T1000 (cell line): ENCODE data around the gene NFE2L2.
"Not testable (repeated sequence)": the region's sequence is repeated elsewhere in the genome, so short reads cannot be mapped to it uniquely, and the experiment has no call there.

ENCODE experiments used
- DNase-seq: peaks from one replicate; lab custom pipeline; 2025; ENCODE audit warnings: mixed read lengths; lab: John Stamatoyannopoulos, UW

Gene NFE2L2

DNA sequence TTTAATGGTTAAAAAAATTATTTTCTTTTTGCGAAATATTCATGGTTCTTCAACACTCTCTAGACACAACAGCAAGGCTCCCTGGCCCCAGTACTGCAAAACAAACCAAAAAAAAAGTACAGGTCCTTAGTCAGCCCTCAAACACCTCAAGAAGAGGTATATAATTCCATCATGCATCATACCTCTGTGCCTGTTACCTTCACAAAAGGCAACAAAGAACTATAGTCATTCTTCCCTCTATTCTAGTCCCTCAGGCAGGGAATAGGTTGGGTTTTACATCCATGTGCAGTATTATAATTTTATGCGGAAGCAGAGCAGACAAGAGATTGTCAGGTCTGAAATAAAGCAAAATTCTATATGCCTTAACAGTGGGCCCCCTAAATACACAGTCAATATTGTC lies 8.5 kb downstream of the NFE2L2 start:
- no peak for DNase-seq

DNA sequence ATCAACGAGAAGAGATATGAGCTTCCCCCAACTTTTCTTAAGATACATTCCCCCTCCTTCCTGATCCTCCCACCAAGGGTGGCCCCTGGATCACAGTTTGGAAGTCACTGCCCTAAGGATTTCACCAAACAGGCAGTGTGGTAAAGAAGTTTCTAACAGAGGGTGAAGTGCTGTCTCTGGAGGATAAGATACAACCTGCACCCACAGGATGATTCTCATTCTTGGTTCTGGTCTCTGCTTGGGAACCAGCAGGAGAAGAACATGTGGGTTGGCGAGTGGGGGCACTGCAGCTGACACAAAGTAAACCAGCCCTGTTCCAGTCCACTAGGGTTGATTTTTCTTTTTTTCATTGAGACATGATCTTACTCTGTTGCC lies 9.3 kb downstream of the NFE2L2 start:
- DNase-seq = no peak

DNA sequence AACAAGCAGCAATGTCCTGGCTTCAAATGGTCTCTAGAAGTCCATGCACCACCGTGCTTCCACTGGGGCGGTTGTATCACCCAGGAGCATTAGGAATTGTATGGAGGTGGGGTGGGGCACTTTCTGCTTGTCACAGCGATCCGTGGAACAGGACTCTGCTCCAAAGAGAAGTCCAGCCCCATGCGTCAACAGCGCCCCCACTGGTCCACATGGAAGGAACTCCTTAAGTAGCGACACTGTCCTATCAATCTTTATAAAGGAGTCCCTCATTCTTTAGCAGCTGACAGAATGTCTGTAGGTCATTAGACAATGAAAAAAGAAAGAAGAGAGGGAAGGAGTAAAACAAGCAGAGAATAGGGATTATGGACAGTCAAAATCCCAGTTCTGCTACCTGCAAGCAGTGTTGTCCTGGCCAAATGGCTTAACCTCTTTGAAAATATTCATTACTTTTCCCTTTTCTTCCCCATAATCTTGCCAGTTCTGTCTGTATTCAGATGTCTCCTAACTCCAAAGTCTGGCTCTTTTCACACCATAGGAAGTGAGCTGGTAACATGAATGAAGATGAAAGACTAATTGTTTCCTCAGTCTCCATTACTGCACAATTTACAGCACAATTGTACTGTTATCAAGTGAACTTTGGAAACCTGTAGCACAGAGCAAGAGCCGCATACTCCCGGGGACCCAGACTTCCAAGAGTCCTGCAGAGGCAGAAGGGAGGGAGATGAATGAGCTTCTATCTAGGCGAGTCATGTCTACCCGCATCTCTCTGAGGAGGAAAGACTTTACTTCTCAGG lies 9.9 kb downstream of the NFE2L2 start:
- no peak for DNase-seq

DNA sequence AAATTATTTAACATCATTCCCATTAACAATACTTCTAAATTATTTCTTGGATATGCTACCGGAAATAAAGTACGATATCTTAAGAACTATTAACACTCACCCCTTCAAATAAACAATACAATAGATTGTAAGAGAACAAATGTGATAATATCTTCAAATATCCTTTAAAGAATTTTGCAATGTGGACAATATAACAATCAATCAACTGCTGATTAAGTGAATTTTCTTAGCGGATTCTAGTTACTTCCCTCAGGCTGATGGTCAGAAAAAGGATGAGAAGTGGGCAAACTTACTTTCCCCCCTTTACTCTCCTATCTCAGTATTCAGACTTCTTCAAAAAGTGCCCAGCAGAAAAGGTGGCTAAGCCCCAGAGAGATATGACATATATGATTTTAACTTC lies 10.8 kb downstream of the NFE2L2 start:
- no peak for DNase-seq

GRCh38 chr2:177252808-177253531 lies 11.6 kb downstream of the NFE2L2 start:
- DNase-seq = no peak

DNA sequence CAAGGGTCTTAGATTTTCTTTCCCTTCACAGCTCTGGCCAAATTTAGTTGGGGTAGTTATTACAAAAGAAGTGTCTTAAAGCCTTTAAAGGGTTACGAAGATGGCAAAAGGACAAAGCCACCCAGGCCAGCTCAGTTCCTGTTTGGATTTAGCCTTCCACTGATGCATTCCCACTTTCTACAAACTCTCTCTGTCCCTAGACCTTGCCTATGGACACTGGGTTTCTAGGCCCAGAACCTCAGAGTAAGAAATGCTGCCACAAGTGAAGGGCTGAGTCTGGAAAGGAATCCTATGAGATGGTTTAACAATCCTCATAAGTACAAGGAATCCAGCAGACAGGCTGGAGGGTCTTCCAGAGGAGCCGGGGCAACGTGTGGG lies 13.4 kb downstream of the NFE2L2 start:
- no peak for DNase-seq

DNA sequence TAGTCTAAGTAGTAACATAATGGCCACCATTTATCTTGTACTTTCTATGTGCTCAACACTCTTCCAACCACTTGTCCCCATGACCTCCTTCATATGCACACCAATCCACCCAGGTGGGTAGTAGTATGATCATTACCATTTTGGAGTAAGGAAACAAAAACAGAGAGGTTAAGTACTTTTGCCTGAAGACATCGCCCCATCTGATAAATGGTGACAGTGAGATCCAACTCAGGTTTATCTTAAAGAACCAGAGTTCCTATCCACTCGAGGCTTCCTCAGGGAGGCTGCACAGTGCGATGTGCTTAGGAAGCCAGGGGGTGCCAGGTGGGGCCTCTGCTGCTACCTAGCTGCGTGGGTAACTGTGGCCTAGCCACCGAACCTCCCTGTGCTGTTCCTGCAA lies 14.1 kb downstream of the NFE2L2 start:
- DNase-seq = no peak

- no peak for DNase-seq
These were observed 15.5 kb downstream of the NFE2L2 start for GRCh38 chr2:177249038-177249437.

DNA sequence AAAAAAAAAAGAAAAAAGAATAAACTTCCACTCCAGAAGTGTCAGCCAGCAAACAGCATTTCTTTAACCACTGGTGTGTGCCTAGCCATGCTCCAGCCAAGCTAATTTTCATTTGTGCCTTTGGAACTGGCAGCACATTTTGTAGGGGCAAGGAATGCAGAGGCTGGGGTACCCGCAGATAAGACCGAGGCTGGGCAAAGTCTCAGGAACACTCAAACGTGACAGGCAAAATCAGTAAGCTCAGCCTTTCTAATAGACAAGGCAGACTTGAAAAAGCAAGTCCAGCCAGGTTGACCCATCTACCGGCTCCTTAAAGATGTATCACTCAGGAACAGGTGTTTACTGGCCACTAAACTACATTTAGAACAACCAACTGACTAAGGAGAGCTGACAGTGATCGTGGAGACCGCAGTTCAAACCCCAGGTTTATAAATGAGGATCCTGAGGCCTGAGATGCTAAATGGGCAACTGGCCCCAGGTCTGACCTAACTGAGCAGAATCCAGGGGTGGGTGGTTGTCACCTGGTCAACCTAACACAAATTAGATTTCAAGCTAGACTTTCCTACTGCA lies 16.7 kb downstream of the NFE2L2 start:
- DNase-seq = no peak

DNA sequence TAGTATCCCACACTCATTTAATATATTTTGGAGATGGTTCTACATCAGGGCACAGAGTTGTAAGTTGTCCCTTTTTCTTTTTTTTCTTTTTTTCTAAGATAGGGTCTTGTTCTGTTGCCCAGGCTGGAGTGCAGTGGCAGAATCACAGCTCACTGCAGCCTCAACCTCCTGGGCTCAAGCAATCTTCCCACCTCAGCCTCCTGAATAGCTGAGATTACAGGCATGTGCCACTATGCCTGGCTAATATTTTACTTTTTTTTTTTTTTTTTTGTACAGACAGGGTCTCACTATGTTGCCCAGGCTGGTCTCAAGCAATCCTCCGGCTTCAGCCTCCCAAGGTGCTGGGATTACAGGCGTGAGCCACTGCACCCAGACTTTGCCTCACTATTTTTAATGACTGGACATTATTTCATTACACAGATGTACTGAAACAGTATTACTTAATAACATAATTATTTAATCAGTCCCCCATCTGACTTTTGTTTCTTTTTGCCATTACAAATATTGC lies 17.9 kb downstream of the NFE2L2 start:
- DNase-seq = not testable (repeated sequence)

DNA sequence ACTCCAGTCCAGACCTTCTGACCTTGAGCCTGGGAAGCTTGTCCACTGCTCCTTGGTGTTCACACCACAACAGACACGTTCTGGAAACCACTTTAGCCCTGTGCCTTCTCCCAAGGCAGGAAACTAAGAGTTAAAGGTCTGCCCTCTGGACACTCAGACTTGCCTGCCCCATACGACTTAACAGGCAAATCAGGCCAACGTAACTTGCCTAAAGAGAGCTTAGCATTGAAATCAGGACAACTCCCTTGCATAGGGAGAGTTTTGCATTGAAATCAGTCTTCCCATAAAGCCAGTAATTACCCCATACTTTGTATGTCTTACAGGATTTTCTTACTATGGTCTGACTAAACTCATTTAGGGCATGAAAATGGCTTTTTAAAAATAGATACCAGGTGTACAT lies 18.5 kb downstream of the NFE2L2 start:
- no peak for DNase-seq

GRCh38 chr2:177245010-177245422 lies 19.5 kb downstream of the NFE2L2 start:
- DNase-seq = no peak

DNA sequence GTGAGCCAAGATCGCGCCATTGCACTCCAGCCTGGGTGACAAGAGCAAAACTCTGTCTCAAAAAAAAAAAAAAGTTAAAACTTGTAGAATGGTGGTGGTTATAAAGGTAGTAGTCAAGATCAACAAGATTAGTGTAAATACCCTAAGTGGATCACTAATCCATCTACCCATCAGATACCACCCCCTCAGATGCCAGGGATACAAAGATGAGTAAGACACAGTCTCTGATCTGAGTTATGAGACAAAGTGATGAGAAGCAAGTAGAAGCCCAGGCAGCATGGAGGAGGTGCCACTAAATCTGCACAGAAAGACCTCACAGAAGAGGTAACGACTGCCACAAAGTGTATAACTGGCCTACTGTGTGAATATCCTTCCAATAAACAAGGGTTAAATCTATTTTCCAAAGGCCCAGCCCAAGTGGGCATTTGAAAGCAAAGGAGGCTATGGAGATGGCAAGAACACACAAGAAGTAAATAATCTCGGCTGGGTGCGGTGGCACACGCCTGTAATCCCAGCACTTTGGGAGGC lies 20.2 kb downstream of the NFE2L2 start:
- no peak for DNase-seq

DNA sequence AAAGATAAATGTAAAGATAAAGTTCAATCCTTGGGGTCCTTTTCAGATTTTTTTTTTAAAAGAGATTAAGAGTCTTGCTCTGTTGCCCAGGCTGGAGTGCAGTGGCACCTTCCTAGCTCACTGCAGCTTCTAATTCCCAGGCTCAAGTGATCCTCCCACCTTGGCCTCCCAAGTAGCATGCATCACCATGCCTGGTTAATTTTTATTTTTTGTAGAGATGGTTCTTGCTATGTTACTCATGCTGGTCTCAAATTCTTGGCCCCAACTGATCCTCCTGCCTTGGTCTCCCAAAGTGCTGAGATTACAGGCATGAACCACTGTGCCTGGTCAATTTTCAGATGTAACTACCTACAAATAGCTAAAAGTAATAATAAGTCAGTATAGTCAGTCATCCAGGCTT lies 21.1 kb downstream of the NFE2L2 start:
- no peak for DNase-seq

DNA sequence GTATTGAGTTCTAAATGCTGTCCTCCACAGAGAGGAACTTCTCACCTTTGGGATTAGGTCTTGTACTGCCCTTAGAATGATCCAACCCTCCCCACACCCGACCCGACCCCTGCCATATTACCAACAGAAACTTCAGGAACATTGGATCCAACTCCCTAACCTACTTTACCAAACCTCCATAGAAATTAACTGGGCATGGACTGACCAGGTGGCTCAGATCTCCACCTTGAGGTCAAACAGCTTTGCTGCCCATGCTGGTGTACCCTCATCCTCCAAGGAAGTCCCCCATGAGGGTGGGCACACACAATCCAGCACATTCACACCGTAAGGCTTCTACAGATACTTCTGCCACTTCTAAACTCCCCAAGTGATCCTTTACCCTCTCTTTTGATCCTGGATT lies 21.5 kb downstream of the NFE2L2 start:
- DNase-seq = no peak

- peak; percentile 14 for DNase-seq
These were observed 22.2 kb downstream of the NFE2L2 start for GRCh38 chr2:177242121-177242987.

- no peak for DNase-seq
These were observed 22.8 kb downstream of the NFE2L2 start for GRCh38 chr2:177241711-177242120.

DNA sequence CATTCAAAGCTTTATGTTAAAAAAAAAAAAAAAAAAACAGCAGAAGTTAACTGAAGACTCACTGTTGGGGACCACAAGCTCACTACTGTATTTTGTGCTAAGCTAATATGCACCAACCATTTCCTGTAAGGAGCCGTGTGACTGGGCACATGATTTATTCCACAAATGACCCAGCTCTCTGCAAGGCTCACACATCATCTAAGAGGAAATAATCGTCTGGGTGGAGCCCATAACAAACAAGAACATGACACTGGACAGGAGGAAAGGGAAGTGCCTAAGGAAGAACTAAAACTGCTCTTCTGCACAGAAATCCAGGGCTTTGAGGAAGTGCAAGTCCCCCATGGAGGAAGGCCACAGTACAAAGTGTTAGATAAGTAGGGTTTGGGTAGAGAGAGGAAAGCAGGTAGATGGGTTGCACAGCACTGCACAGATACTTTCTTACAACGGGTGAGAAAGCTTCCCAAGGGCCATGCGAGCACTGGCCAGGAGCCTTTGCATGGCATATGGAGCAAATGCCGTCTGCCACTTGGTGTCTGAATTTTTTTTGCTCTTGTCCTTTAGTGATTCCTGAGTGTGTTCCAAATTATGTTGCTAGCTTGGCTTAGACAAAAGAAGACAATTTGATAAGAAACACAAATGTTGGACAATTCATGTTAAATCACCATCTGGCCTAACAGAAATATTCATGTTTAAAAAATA lies 24.4 kb downstream of the NFE2L2 start:
- DNase-seq = no peak

DNA sequence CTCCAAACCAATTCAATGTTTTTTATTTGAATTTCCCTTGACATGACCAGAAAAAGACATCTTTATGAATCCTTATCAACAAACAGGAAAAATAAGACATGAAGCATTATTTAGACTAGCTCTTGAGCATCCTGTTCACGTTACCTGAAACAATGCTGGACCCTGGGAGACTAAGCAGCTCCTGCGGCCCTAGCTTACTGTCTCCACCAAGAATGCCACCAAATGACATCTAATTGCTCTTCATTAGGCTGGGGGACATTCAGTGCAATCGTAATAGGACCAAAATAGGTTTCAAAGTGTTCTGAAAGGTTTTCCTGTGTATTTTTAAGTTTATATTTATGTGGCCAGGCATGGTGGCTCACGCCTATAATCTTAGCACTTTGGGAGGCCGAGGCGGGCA lies 25.5 kb downstream of the NFE2L2 start:
- DNase-seq = no peak

DNA sequence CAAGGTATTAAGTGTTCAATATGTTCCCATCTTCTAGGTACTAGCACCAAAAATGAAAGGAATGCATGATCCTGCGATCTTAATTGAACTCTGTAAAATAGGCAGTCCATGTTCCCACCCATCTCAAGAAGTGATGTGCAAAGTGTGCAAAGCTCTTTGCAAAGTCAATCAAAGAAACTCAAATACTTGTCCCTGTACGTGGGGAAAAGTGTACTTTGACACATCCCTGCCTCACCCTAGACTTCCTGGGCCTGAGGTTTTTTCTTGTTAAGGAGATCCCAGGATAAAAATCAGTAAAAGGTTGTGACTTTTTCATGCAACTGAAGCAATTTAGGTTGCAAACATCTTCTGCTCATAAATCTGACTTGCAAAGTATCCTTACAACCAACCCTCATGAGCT lies 26.6 kb downstream of the NFE2L2 start:
- no peak for DNase-seq

DNA sequence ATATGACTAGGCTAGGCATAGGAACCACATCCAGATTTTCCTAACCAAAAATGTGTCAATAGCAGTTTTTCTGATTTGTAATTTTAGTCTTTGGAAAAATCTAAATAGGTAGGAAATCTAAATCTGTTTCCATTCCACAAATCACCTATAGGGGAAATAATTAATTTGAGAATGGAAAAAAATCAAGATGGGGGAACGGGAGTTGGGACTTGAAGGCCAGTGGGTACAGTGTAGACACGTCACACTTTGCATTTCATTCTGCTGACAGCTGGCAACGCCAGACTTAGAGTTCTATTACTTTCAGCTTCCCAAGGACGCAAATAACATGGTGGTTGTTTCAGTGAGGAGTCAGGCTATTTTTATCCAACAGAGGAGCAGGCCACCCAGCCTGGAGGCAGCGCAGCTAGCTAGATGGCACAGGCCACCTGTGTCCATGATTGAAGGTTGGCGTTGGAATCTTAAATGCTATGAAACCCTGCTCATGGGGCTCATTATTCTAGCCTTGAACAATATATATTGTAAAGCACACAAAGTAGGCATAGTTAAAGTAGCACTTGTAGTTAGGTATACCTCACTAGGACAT lies 28.6 kb downstream of the NFE2L2 start:
- no peak for DNase-seq
